ENCODE measurements around the gene PSME2. TPM values are rescaled to one million over a fixed set of nuclear protein-coding genes. Genes with fewer than 3 reads are reported as not detected.

PSME2 gene
- polyA plus RNA-seq, 2 of the 4 experiments (the other 2 are of a cell fraction), result 137 to 144 TPM

- no peak for ATAC-seq
- no peak for DNase-seq (ENCODE audit: low read depth in 1 of 2, low spot score in 1 of 2)
- H3K9me3 ChIP-seq, result no peaks in the 10 kb centered on the region
- no peak overlapping the region for H3K4me3 ChIP-seq
- H3K4me2 ChIP-seq, result no peak overlapping the region
- H3K27ac ChIP-seq, result no peak overlapping the region
- peaks cover 12% of the 10 kb centered on the region for H3K4me1 ChIP-seq
- CTCF ChIA-PET, result interaction anchor here (0.8 to 13.3 kb wide), 5 partner anchors 3 to 89 kb away, joined by 3 to 405 read pairs (median 225); partner anchors contain the start of gene PCK2
- whole genome bisulfite sequencing (ENCODE audit: missing lambda C conversion rate), result 91% methylated on average over 16 of the region's 16 CpGs
- no peak for TF ChIP-seq CEBPB (IDR thresholded peaks at IDR 0.05)
- no peak for TF ChIP-seq HES2 (IDR thresholded peaks at IDR 0.05)
- TF ChIP-seq HOXA7 (CRISPR knock-in tag; IDR thresholded peaks at IDR 0.05), result no peak
- no peak for TF ChIP-seq MYC (IDR thresholded peaks at IDR 0.05; ENCODE audit: borderline replicate concordance, low read length)
- no peak for TF ChIP-seq EP300 (IDR thresholded peaks at IDR 0.05)
- TF ChIP-seq EHMT2 (IDR thresholded peaks at IDR 0.05; ENCODE audit: low read depth), result no peak
- TF ChIP-seq, protein P1, sequence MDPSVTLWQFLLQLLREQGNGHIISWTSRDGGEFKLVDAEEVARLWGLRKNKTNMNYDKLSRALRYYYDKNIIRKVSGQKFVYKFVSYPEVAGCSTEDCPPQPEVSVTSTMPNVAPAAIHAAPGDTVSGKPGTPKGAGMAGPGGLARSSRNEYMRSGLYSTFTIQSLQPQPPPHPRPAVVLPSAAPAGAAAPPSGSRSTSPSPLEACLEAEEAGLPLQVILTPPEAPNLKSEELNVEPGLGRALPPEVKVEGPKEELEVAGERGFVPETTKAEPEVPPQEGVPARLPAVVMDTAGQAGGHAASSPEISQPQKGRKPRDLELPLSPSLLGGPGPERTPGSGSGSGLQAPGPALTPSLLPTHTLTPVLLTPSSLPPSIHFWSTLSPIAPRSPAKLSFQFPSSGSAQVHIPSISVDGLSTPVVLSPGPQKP (IDR thresholded peaks at IDR 0.05; ENCODE audit: low read depth, low read length), result no peak
- no peak for TF ChIP-seq RFX5 (IDR thresholded peaks at IDR 0.05)
- TF ChIP-seq MAZ (IDR thresholded peaks at IDR 0.05; ENCODE audit: borderline replicate concordance, low read depth, low read length), result no peak
- no peak for TF ChIP-seq PHF8 (IDR thresholded peaks at IDR 0.05; ENCODE audit: borderline replicate concordance, low read depth)
- no peak for TF ChIP-seq ZNF302 (CRISPR knock-in tag; IDR thresholded peaks at IDR 0.05)
- no peak for TF ChIP-seq CBX8 (IDR thresholded peaks at IDR 0.05)
- TF ChIP-seq NFE2L2 (conservative IDR thresholded peaks at IDR 0.05; ENCODE audit: low read length), result no peak
- TF ChIP-seq, protein P2, sequence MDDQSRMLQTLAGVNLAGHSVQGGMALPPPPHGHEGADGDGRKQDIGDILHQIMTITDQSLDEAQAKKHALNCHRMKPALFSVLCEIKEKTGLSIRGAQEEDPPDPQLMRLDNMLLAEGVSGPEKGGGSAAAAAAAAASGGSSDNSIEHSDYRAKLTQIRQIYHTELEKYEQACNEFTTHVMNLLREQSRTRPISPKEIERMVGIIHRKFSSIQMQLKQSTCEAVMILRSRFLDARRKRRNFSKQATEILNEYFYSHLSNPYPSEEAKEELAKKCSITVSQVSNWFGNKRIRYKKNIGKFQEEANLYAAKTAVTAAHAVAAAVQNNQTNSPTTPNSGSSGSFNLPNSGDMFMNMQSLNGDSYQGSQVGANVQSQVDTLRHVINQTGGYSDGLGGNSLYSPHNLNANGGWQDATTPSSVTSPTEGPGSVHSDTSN (IDR thresholded peaks at IDR 0.05), result no peak
- no peak for TF ChIP-seq RNF2 (IDR thresholded peaks at IDR 0.05; ENCODE audit: borderline replicate concordance, low read depth)
- FAIRE-seq, result no peak
- POLR2A ChIA-PET, result no interaction called here
These were observed 48.0 kb downstream of the PSME2 start for GRCh38 chr14:24098229-24098926.

- H3K4me3 ChIP-seq, result no peak overlapping the region
- WGBS (ENCODE audit: missing lambda C conversion rate), result 93% methylated on average over 8 of the region's 8 CpGs
- H3K4me2 ChIP-seq, result no peak overlapping the region
- peaks cover 18% of the 10 kb centered on the region for H3K4me1 ChIP-seq
- no peak for DNase-seq (ENCODE audit: low read depth in 1 of 2, low spot score in 1 of 2)
- no peak for FAIRE-seq
- H3K9me3 ChIP-seq, result no peaks in the 10 kb centered on the region
- ChIA-PET CTCF (interaction anchor here (1.1 to 12.6 kb wide), 5 partner anchors 9 to 64 kb away, joined by 3 to 405 read pairs (median 10); partner anchors contain the start of genes CARMIL3 and IRF9), POLR2A (no interaction called here)
- no peak overlapping the region for H3K27ac ChIP-seq
- TF ChIP-seq NFE2L2 (conservative IDR thresholded peaks at IDR 0.05; ENCODE audit: low read length), result no peak
- TF ChIP-seq, protein P3, sequence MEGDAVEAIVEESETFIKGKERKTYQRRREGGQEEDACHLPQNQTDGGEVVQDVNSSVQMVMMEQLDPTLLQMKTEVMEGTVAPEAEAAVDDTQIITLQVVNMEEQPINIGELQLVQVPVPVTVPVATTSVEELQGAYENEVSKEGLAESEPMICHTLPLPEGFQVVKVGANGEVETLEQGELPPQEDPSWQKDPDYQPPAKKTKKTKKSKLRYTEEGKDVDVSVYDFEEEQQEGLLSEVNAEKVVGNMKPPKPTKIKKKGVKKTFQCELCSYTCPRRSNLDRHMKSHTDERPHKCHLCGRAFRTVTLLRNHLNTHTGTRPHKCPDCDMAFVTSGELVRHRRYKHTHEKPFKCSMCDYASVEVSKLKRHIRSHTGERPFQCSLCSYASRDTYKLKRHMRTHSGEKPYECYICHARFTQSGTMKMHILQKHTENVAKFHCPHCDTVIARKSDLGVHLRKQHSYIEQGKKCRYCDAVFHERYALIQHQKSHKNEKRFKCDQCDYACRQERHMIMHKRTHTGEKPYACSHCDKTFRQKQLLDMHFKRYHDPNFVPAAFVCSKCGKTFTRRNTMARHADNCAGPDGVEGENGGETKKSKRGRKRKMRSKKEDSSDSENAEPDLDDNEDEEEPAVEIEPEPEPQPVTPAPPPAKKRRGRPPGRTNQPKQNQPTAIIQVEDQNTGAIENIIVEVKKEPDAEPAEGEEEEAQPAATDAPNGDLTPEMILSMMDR (IDR thresholded peaks at IDR 0.05), result no peak
- no peak for TF ChIP-seq KDM5A (IDR thresholded peaks at IDR 0.05)
- TF ChIP-seq CHD2 (IDR thresholded peaks at IDR 0.05; ENCODE audit: low read length, partially characterized antibody), result no peak
- no peak for TF ChIP-seq EHMT2 (IDR thresholded peaks at IDR 0.05; ENCODE audit: low read depth)
- TF ChIP-seq, protein P4, sequence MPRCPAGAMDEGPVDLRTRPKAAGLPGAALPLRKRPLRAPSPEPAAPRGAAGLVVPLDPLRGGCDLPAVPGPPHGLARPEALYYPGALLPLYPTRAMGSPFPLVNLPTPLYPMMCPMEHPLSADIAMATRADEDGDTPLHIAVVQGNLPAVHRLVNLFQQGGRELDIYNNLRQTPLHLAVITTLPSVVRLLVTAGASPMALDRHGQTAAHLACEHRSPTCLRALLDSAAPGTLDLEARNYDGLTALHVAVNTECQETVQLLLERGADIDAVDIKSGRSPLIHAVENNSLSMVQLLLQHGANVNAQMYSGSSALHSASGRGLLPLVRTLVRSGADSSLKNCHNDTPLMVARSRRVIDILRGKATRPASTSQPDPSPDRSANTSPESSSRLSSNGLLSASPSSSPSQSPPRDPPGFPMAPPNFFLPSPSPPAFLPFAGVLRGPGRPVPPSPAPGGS (IDR thresholded peaks at IDR 0.05), result no peak
- no peak for TF ChIP-seq HEYL (CRISPR knock-in tag; IDR thresholded peaks at IDR 0.05)
- TF ChIP-seq SMC3 (IDR thresholded peaks at IDR 0.05), result no peak
- no peak for TF ChIP-seq FOSB (CRISPR knock-in tag; IDR thresholded peaks at IDR 0.05)
- ATAC-seq, result no peak
These were observed 49.7 kb downstream of the PSME2 start for GRCh38 chr14:24096545-24097181.
